ENCODE measurements around the gene RHD.
"Not testable (repeated sequence)": the region's sequence is repeated elsewhere in the genome, so short reads cannot be mapped to it uniquely, and the experiment has no call there.

DNA sequence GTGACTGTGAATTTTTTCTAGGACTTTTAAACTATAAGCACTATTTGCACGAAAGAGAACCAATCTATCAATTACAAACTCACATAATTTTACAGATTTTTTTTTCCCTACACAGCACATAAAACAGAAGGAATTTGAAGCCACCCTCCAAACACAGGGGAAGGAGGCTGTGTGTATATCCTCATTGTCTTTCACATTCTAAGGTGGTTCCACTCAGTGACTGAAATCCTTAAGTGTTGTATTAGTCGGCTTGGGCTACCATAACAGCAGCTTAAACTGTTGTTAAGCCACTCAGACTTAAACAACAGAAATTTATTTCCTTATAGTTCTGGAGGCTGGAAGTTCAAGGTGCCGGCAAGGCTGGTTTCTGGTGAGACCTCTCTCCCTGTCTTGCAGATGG lies 12.0 kb upstream of the RHD start:
- not testable (repeated sequence) for TF ChIP-seq CTCF, POLR2A, POLR2AphosphoS5 (IDR thresholded peaks at IDR 0.05)
